ENCODE results near the gene IQCN.

DNA sequence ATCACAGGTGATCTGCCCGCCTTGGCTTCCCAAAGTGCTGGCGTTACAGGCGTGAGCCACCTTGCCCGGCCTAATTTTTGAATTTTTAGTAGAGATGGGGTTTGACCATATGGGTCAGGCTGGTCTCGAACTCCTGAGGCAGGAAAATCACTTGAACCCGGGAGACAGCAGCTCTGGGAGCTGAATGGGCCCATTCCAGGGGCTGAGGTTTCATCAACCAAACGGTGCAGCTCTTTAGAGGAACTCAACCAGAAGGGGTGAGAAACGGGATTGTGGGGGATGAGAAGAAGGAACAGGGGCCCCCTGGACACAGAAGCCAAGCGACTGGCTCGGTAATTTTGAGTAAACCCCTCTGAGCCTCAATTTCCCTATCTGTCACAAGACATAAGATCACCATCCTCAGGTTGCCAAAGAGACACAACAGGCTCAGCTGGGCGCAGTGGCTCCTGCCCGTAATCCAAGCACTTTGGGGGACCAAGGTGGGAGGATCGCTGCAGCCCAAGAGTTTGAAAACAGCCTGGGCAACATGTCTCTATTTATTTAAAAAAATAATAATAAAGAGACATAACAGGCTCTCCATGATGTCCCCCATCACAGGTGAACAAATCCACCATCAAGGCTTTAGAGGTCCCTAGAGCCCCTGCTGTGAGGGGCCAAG lies 562 bp downstream of the IQCN start:
- TF ChIP-seq TAF1 (IDR thresholded peaks at IDR 0.05; ENCODE audit: borderline replicate concordance, low read depth, low read length), result no peak
- TF ChIP-seq POLR2AphosphoS5 (IDR thresholded peaks at IDR 0.05; ENCODE audit: low read depth, low read length), result no peak

All from GM12892 (cell line).